HEK293 (cell line): ENCODE data around the gene MED28.
A peak's percentile ranks its signal among the peaks of the same experiment; 100 is the strongest.

Source experiments
- CTCF ChIA-PET: fragments of 350-600 bp; formaldehyde crosslinking; extraction: SDS; loops from one replicate; lab custom pipeline; 2021; ENCODE audit warnings: antibody characterized with exemption; lab: Yijun Ruan, JAX
- POLR2A ChIA-PET: fragments of 300-600 bp; formaldehyde crosslinking; extraction: SDS; loops from one replicate; lab custom pipeline; 2020; ENCODE audit warnings: antibody characterized with exemption, inconsistent platforms; lab: Yijun Ruan, JAX
- H3K27ac ChIP-seq: fragments of 200-500 bp; sonication (Bioruptor generic); 2 replicates; pipeline ENCODE4 v1.5.1; 2014; ENCODE audit warnings: low read depth, low read length, control low read depth, inconsistent platforms; ENCODE audit errors: extremely low read depth
- H3K36me3 ChIP-seq, 2 experiments: fragments of 200-500 bp in 1 of 2; sonication (Bioruptor generic) in 1 of 2; 1 replicate in 1 of 2; 2 replicates in 1 of 2; pipeline ENCODE4 v1.5.1; 2014 to 2017; ENCODE audit warnings: inconsistent platforms in 2 of 2, low read length in 2 of 2; ENCODE audit not compliant: control insufficient read depth in 2 of 2, insufficient read depth in 1 of 2
- H3K4me1 ChIP-seq: fragments of 200-500 bp; sonication (Bioruptor generic); 2 replicates; pipeline ENCODE4 v1.5.1; 2014; ENCODE audit warnings: mild to moderate bottlenecking, low read length, inconsistent platforms; ENCODE audit not compliant: control insufficient read depth, insufficient read depth
- H3K4me3 ChIP-seq: 2 replicates; pipeline ENCODE4 v1.5.1; 2011; ENCODE audit warnings: low read depth, mild to moderate bottlenecking, control low read depth, low read length, moderate library complexity
- H3K9me3 ChIP-seq: fragments of 200-500 bp; sonication (Bioruptor generic); 2 replicates; pipeline ENCODE4 v1.5.1; 2014; ENCODE audit warnings: low read depth, low read length, inconsistent platforms; ENCODE audit not compliant: control insufficient read depth, insufficient read depth
- EGR2 ChIP-seq: fragments of 450-650 bp; formaldehyde crosslinking; IDR thresholded peaks from 2 replicates; pipeline ENCODE4 v1.5.1; 2016; ENCODE audit warnings: low read depth, missing biosample characterization, missing genetic modification characterization
- PRDM4 ChIP-seq: fragments of 450-650 bp; formaldehyde crosslinking; IDR thresholded peaks from 2 replicates; pipeline ENCODE4 v1.5.1; 2017; ENCODE audit warnings: missing biosample characterization, missing genetic modification characterization
- PRDM6 ChIP-seq: fragments of 450-650 bp; formaldehyde crosslinking; IDR thresholded peaks from 2 replicates; pipeline ENCODE4 v1.5.1; 2017; ENCODE audit warnings: missing biosample characterization, missing genetic modification characterization
- SP3 ChIP-seq: fragments of 450-650 bp; formaldehyde crosslinking; IDR thresholded peaks from 2 replicates; pipeline ENCODE4 v1.5.1; 2016; ENCODE audit warnings: missing biosample characterization, missing genetic modification characterization
- SP7 ChIP-seq: fragments of 450-650 bp; formaldehyde crosslinking; IDR thresholded peaks from 2 replicates; pipeline ENCODE4 v1.5.1; 2016; ENCODE audit warnings: missing biosample characterization, missing genetic modification characterization
- WT1 ChIP-seq: fragments of 450-650 bp; formaldehyde crosslinking; IDR thresholded peaks from 2 replicates; pipeline ENCODE4 v1.5.1; 2016; ENCODE audit warnings: missing biosample characterization, missing genetic modification characterization
- YY2 ChIP-seq: fragments of 450-650 bp; formaldehyde crosslinking; IDR thresholded peaks from 2 replicates; pipeline ENCODE4 v1.5.1; 2016; ENCODE audit warnings: missing biosample characterization, missing genetic modification characterization
- ZBTB11 ChIP-seq: fragments of 450-650 bp; formaldehyde crosslinking; conservative IDR thresholded peaks from 2 replicates; pipeline ENCODE4 v1.5.1; 2016; ENCODE audit warnings: low read depth, missing biosample characterization, missing genetic modification characterization
- ZBTB48 ChIP-seq: fragments of 450-650 bp; formaldehyde crosslinking; IDR thresholded peaks from 2 replicates; pipeline ENCODE4 v1.5.1; 2016; ENCODE audit warnings: missing biosample characterization, missing genetic modification characterization
- ZFHX2 ChIP-seq: fragments of 450-650 bp; formaldehyde crosslinking; conservative IDR thresholded peaks from 2 replicates; pipeline ENCODE4 v1.5.1; 2016; ENCODE audit warnings: missing biosample characterization, missing genetic modification characterization
- ZNF132 ChIP-seq: fragments of 450-650 bp; formaldehyde crosslinking; IDR thresholded peaks from 2 replicates; pipeline ENCODE4 v1.5.1; 2017; ENCODE audit warnings: missing biosample characterization, missing genetic modification characterization, borderline replicate concordance
- ZNF266 ChIP-seq: fragments of 450-650 bp; formaldehyde crosslinking; IDR thresholded peaks from 2 replicates; pipeline ENCODE4 v1.5.1; 2016; ENCODE audit warnings: missing biosample characterization, missing genetic modification characterization, low read depth
- ZNF302 ChIP-seq: fragments of 450-650 bp; formaldehyde crosslinking; IDR thresholded peaks from 2 replicates; pipeline ENCODE4 v1.5.1; 2016; ENCODE audit warnings: missing biosample characterization, missing genetic modification characterization, low read depth
- ZNF324 ChIP-seq: fragments of 450-650 bp; formaldehyde crosslinking; IDR thresholded peaks from 2 replicates; pipeline ENCODE4 v1.5.1; 2016; ENCODE audit warnings: missing biosample characterization, missing genetic modification characterization
- ZNF335 ChIP-seq: fragments of 450-650 bp; formaldehyde crosslinking; conservative IDR thresholded peaks from 2 replicates; pipeline ENCODE4 v1.5.1; 2016; ENCODE audit warnings: missing biosample characterization, missing genetic modification characterization
- ZNF341 ChIP-seq: fragments of 450-650 bp; formaldehyde crosslinking; IDR thresholded peaks from 2 replicates; pipeline ENCODE4; 2016; ENCODE audit warnings: low read depth, missing biosample characterization, missing genetic modification characterization
- ZNF366 ChIP-seq: fragments of 450-650 bp; formaldehyde crosslinking; conservative IDR thresholded peaks from 2 replicates; pipeline ENCODE4 v1.5.1; 2016; ENCODE audit warnings: missing biosample characterization, missing genetic modification characterization
- TF ChIP-seq, protein P1 (sequence below): fragments of 450-650 bp; formaldehyde crosslinking; IDR thresholded peaks from 2 replicates; pipeline ENCODE4 v1.5.1; 2016; ENCODE audit warnings: missing biosample characterization, missing genetic modification characterization

Gene MED28

GRCh38 chr4:17614416-17615299 is at the start of gene MED28:
TSS of gene MED28 (plus strand) at chr4:17614641. CDS start at chr4:17614655, 14 bp downstream.
- no peaks in the 10 kb centered on the region for H3K9me3 ChIP-seq
- ChIA-PET CTCF (interaction anchor here (0.9 kb wide), 1 partner anchor 203 kb away, joined by 3 read pairs; no protein-coding TSS in a partner anchor), POLR2A (interaction anchor here (0.6 to 2.0 kb wide), 4 partner anchors 11 to 196 kb away, joined by 3 to 10 read pairs (median 3); partner anchors contain the start of genes DCAF16 and NCAPG)
- H3K4me3 ChIP-seq = peak within 1 kb of the TSS; percentile 80
- peaks cover 0 to 33% of the 10 kb centered on the region in 2 experiments; a peak in 1 of 3 replicates for H3K36me3 ChIP-seq
- H3K27ac ChIP-seq = peak within 1 kb of the TSS; percentile 4; the same call in 1 of the 2 replicates
- no peaks in the 10 kb centered on the region for H3K4me1 ChIP-seq
- TF ChIP-seq PRDM4 (tag by site-specific recombination) (no peak), ZFHX2 (tag by site-specific recombination) (peak; percentile 59), WT1 (tag by site-specific recombination) (peak; percentile 56; the same call in 1 of the 2 replicates), SP7 (tag by site-specific recombination) (0 out of 2 replicates have a peak, but pooled peaks have one; percentile 28), ZNF302 (tag by site-specific recombination) (no peak), EGR2 (tag by site-specific recombination) (peak; percentile 36; the same call in 1 of the 2 replicates), ZBTB48 (tag by site-specific recombination) (0 out of 2 replicates have a peak, but pooled peaks have one; percentile 21), ZNF366 (tag by site-specific recombination) (peak; percentile 48), PRDM6 (tag by site-specific recombination) (no peak), ZNF341 (tag by site-specific recombination) (peak; percentile 56), ZNF335 (tag by site-specific recombination) (peak; percentile 80), ZBTB11 (tag by site-specific recombination) (peak; percentile 60; the same call in 1 of the 2 replicates), ZNF266 (no peak), YY2 (0 out of 2 replicates have a peak, but pooled peaks have one; percentile 29), ZNF132 (tag by site-specific recombination) (no peak), SP3 (tag by site-specific recombination) (peak; percentile 43), ZNF324 (tag by site-specific recombination) (no peak)
- TF ChIP-seq, protein P1, sequence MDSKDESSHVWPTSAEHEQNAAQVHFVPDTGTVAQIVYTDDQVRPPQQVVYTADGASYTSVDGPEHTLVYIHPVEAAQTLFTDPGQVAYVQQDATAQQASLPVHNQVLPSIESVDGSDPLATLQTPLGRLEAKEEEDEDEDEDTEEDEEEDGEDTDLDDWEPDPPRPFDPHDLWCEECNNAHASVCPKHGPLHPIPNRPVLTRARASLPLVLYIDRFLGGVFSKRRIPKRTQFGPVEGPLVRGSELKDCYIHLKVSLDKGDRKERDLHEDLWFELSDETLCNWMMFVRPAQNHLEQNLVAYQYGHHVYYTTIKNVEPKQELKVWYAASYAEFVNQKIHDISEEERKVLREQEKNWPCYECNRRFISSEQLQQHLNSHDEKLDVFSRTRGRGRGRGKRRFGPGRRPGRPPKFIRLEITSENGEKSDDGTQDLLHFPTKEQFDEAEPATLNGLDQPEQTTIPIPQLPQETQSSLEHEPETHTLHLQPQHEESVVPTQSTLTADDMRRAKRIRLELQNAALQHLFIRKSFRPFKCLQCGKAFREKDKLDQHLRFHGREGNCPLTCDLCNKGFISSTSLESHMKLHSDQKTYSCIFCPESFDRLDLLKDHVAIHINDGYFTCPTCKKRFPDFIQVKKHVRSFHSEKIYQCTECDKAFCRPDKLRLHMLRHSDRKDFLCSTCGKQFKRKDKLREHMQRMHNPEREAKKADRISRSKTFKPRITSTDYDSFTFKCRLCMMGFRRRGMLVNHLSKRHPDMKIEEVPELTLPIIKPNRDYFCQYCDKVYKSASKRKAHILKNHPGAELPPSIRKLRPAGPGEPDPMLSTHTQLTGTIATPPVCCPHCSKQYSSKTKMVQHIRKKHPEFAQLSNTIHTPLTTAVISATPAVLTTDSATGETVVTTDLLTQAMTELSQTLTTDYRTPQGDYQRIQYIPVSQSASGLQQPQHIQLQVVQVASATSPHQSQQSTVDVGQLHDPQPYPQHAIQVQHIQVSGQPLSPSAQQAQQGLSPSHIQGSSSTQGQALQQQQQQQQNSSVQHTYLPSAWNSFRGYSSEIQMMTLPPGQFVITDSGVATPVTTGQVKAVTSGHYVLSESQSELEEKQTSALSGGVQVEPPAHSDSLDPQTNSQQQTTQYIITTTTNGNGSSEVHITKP (tag by site-specific recombination) = peak; percentile 46; the same call in 1 of the 2 replicates
